H1 (cell line): ENCODE measurements around the gene GDPD1. TPM values are rescaled to one million over a fixed set of nuclear protein-coding genes. Genes with fewer than 3 reads are reported as not detected.

Experiments
- CTCF ChIA-PET: fragments of 300-600 bp; sonication (Branson Sonifier 250); formaldehyde crosslinking; loops from one replicate; lab custom pipeline; 2021; ENCODE audit not compliant: partially characterized antibody; lab: Charles Lee
- POLR2A ChIA-PET: fragments of 300-600 bp; sonication (Branson Sonifier 250); formaldehyde crosslinking; loops from one replicate; lab custom pipeline; 2021; ENCODE audit warnings: inconsistent platforms; ENCODE audit not compliant: partially characterized antibody; lab: Charles Lee
- DNase-seq, 2 experiments: peaks; one replicate each; pipeline versions ENCODE4 v3.0.0 to v3.0.0-alpha.2; 2010 to 2022; ENCODE audit warnings: low spot score in 2 of 2, low read depth in 1 of 2, mixed read lengths in 1 of 2
- FAIRE-seq: peaks from 2 replicates; lab custom pipeline; 2011; peaks lifted over from hg19 to GRCh38; lab: Jason Lieb, UNC
- H2AFZ ChIP-seq: 2 replicates; pipeline ENCODE4 v1.8.1; 2012; ENCODE audit warnings: low read length, inconsistent platforms
- H2AK5ac ChIP-seq: 2 replicates; pipeline ENCODE4 v1.6.1; 2013; ENCODE audit warnings: low read depth, low read length
- H2BK120ac ChIP-seq: replicated peaks from 2 replicates; pipeline ENCODE3; 2013; ENCODE audit warnings: low read depth, low read length, inconsistent platforms
- H2BK12ac ChIP-seq: 2 replicates; pipeline ENCODE4 v1.6.1; 2013; ENCODE audit warnings: low read depth, low read length
- H2BK15ac ChIP-seq: 2 replicates; pipeline ENCODE4 v1.6.1; 2013; ENCODE audit warnings: low read length
- H2BK20ac ChIP-seq: 2 replicates; pipeline ENCODE4 v1.6.1; 2013; ENCODE audit warnings: low read length
- H2BK5ac ChIP-seq: 2 replicates; pipeline ENCODE4 v1.6.1; 2013; ENCODE audit warnings: low read depth, low read length
- H3K14ac ChIP-seq: 2 replicates; pipeline ENCODE4 v1.6.1; 2013; ENCODE audit warnings: inconsistent platforms; ENCODE audit not compliant: insufficient read length
- H3K18ac ChIP-seq: 2 replicates; pipeline ENCODE4 v1.6.1; 2013; ENCODE audit warnings: low read length; ENCODE audit errors: extremely low read depth
- H3K23ac ChIP-seq: 2 replicates; pipeline ENCODE4 v1.6.1; 2013; ENCODE audit warnings: inconsistent platforms; ENCODE audit not compliant: insufficient read length
- H3K23me2 ChIP-seq: 2 replicates; pipeline ENCODE4 v1.6.1; 2013; ENCODE audit warnings: low read depth, low read length
- H3K27ac ChIP-seq: 2 replicates; pipeline ENCODE4 v1.6.1; 2011; ENCODE audit warnings: low read depth, low read length, inconsistent platforms
- H3K27me3 ChIP-seq, 4 experiments: replicated peaks in 1 of 4; 1 replicate in 1 of 4; 2 replicates in 3 of 4; pipeline versions ENCODE4 v1.6.1 to v1.8.1; 2011 to 2013; ENCODE audit warnings: low read length in 3 of 4, mild to moderate bottlenecking in 3 of 4, inconsistent platforms in 2 of 4, mixed read lengths in 2 of 4, moderate library complexity in 1 of 4; ENCODE audit not compliant: control insufficient read depth in 3 of 4, insufficient read depth in 3 of 4; ENCODE audit errors: extremely low read depth in 1 of 4
- H3K36me3 ChIP-seq, 4 experiments: 2 replicates each; pipeline versions ENCODE4 v1.6.1 to v1.8.1; 2011 to 2013; ENCODE audit warnings: mild to moderate bottlenecking in 4 of 4, low read length in 3 of 4, moderate library complexity in 2 of 4, control low read depth in 1 of 4, inconsistent platforms in 1 of 4; ENCODE audit not compliant: insufficient read depth in 4 of 4, control insufficient read depth in 2 of 4
- H3K4ac ChIP-seq: replicated peaks from 2 replicates; pipeline ENCODE3; 2013; ENCODE audit warnings: low read length, low read depth, mixed read lengths, inconsistent platforms; ENCODE audit not compliant: insufficient read length
- H3K4me1 ChIP-seq, 4 experiments: replicated peaks in 1 of 4; 1 replicate in 1 of 4; 2 replicates in 3 of 4; pipeline versions ENCODE4 v1.6.1 to v1.8.1; 2011 to 2013; ENCODE audit warnings: low read length in 3 of 4, inconsistent platforms in 2 of 4, mixed read lengths in 1 of 4; ENCODE audit not compliant: insufficient read depth in 4 of 4, control insufficient read depth in 3 of 4
- H3K4me2 ChIP-seq, 2 experiments: 2 replicates each; pipeline versions ENCODE4 v1.6.1 to v1.8.1; 2011 to 2013; ENCODE audit warnings: low read depth in 2 of 2, low read length in 2 of 2, control low read depth in 1 of 2, inconsistent platforms in 1 of 2, mild to moderate bottlenecking in 1 of 2; ENCODE audit not compliant: insufficient read depth in 1 of 2
- H3K4me3 ChIP-seq, 4 experiments: fragments of 200-600, 300-600 bp in 1 of 4; sonication (generic), shearing (Covaris generic), sonication (Bioruptor Twin) in 1 of 4; 2 replicates each; pipeline versions ENCODE4 v1.5.1 to v1.8.1; 2011 to 2016; ENCODE audit warnings: low read length in 4 of 4, low read depth in 3 of 4, control low read depth in 2 of 4, inconsistent platforms in 2 of 4, mild to moderate bottlenecking in 2 of 4, mixed read lengths in 1 of 4, moderate library complexity in 1 of 4; ENCODE audit not compliant: insufficient read depth in 2 of 4; ENCODE audit errors: extremely low read depth in 1 of 4
- H3K56ac ChIP-seq: replicated peaks from 2 replicates; pipeline ENCODE3; 2013; ENCODE audit warnings: low read depth, mild to moderate bottlenecking, mixed read lengths, low read length, inconsistent platforms; ENCODE audit not compliant: insufficient read length
- H3K79me1 ChIP-seq: 2 replicates; pipeline ENCODE4 v1.6.1; 2013; ENCODE audit warnings: low read depth, low read length, control low read depth
- H3K79me2 ChIP-seq, 2 experiments: 2 replicates each; pipeline versions ENCODE4 v1.6.1 to v1.8.1; 2012 to 2013; ENCODE audit warnings: low read length in 2 of 2, mild to moderate bottlenecking in 2 of 2, inconsistent platforms in 1 of 2; ENCODE audit not compliant: insufficient read depth in 2 of 2, control insufficient read depth in 1 of 2
- H3K9ac ChIP-seq, 4 experiments: replicated peaks in 1 of 4; 1 replicate in 1 of 4; 2 replicates in 3 of 4; pipeline versions ENCODE4 v1.6.1 to v1.8.1; 2011 to 2013; ENCODE audit warnings: low read depth in 3 of 4, low read length in 3 of 4, control low read depth in 2 of 4, mild to moderate bottlenecking in 2 of 4, moderate library complexity in 2 of 4, inconsistent platforms in 1 of 4; ENCODE audit errors: extremely low read depth in 1 of 4
- H3K9me3 ChIP-seq, 2 experiments: 2 replicates each; pipeline versions ENCODE4 v1.6.1 to v1.8.1; 2012 to 2013; ENCODE audit warnings: mild to moderate bottlenecking in 2 of 2, moderate library complexity in 2 of 2, control low read depth in 1 of 2, inconsistent platforms in 1 of 2, low read depth in 1 of 2, low read length in 1 of 2, mixed read lengths in 1 of 2; ENCODE audit not compliant: insufficient read depth in 2 of 2
- H4K20me1 ChIP-seq, 2 experiments: replicated peaks in 1 of 2; 2 replicates each; pipeline versions ENCODE3 to v1.8.1; 2011 to 2013; ENCODE audit warnings: inconsistent platforms in 2 of 2, low read length in 2 of 2, mild to moderate bottlenecking in 1 of 2; ENCODE audit not compliant: insufficient read depth in 2 of 2, control insufficient read depth in 1 of 2
- H4K5ac ChIP-seq: 2 replicates; pipeline ENCODE4 v1.6.1; 2013; ENCODE audit warnings: low read length, low read depth, mixed read lengths, inconsistent platforms; ENCODE audit not compliant: insufficient read length
- H4K8ac ChIP-seq: 2 replicates; pipeline ENCODE4 v1.8.0; 2013; ENCODE audit warnings: mild to moderate bottlenecking, moderate library complexity, low read length, inconsistent platforms; ENCODE audit not compliant: insufficient read depth; ENCODE audit errors: extremely low read depth
- H4K91ac ChIP-seq: replicated peaks from 2 replicates; pipeline ENCODE3; 2013; ENCODE audit warnings: low read length, mixed read lengths, inconsistent platforms; ENCODE audit not compliant: insufficient read length
- BRCA1 ChIP-seq: IDR thresholded peaks from 2 replicates; pipeline ENCODE4 v1.6.1; 2012; ENCODE audit warnings: low read depth, low read length, improper control_type of control experiment
- WGBS, 2 experiments: shearing (Covaris generic) in 1 of 2; methylation state at CpG; one replicate each; pipeline versions ENCODE4 v1.1.6 to v1.1.7; 2013 to 2015; ENCODE audit warnings: low lambda C conversion rate in 2 of 2, mixed read lengths in 2 of 2, inconsistent platforms in 1 of 2, low coverage in 1 of 2, missing lambda C conversion rate in 1 of 2; ENCODE audit not compliant: insufficient replicate concordance in 2 of 2, insufficient coverage in 1 of 2, insufficient read length in 1 of 2; ENCODE audit errors: extremely low coverage in 1 of 2, missing lambda C conversion rate in 1 of 2; 5-methylcytosine and 5-hydroxymethylcytosine counted together
- polyA plus RNA-seq, 7 experiments: library from polyadenylated mRNA; depleted of rRNA in 3 of 7; stranded (reverse) in 5 of 7; unstranded in 2 of 7; fragments of >200 nt in 5 of 7; fragments of 200-250 nt in 2 of 7; gene quantifications; 1 replicate in 5 of 7; 2 replicates in 1 of 7; 4 replicates in 1 of 7; pipeline versions ENCODE4 v1.2.1 to v1.2.3, GENCODE V29; 2011 to 2013; ENCODE audit warnings: missing spikeins in 2 of 7, mixed read lengths in 2 of 7
- total RNA-seq: library from RNA; stranded (reverse); fragmentation: NEBNext Ultra II Directional; extraction: Animal tissue kit (Norgen Biotek cat#: 25700); gene quantifications from 2 replicates; pipeline ENCODE4 v1.2.1, GENCODE V29; 2021

GDPD1 gene
- total and polyA plus RNA-seq, 2 of the 8 experiments (the other 6 are each of a cell fraction or from before 2014, with no cell fraction given) = 3.2 to 7.7 TPM

GRCh38 chr17:59202320-59202719 is 18.0 kb upstream of the GDPD1 start:
- DNase-seq = no peak
- H3K79me1 ChIP-seq = no peaks in the 10 kb centered on the region
- H3K27ac ChIP-seq = no peak overlapping the region
- H4K5ac ChIP-seq = no peak overlapping the region
- no peak overlapping the region for H2BK120ac ChIP-seq
- H3K36me3 ChIP-seq = peaks cover 9 to 43% (median 36%) of the 10 kb centered on the region in 4 experiments
- peaks cover 0 to 2% of the 10 kb centered on the region in 2 experiments for H4K20me1 ChIP-seq
- no peaks in the 10 kb centered on the region for H3K23me2 ChIP-seq
- FAIRE-seq = no peak
- POLR2A ChIA-PET = interaction anchor here (1.5 kb wide), 1 partner anchor 9 kb away, joined by 3 read pairs; no protein-coding TSS in a partner anchor
- no peak overlapping the region for H3K4ac ChIP-seq
- H3K27me3 ChIP-seq = no peaks in the 10 kb centered on the region
- H3K4me3 ChIP-seq = no peak overlapping the region
- H3K79me2 ChIP-seq = no peaks in the 10 kb centered on the region
- H3K4me2 ChIP-seq = no peak overlapping the region
- H4K91ac ChIP-seq = no peak overlapping the region
- H2BK5ac ChIP-seq = no peak overlapping the region
- no peak overlapping the region for H2BK20ac ChIP-seq
- H3K4me1 ChIP-seq = no peaks in the 10 kb centered on the region
- no peak overlapping the region for H3K9ac ChIP-seq
- no peak overlapping the region for H2AFZ ChIP-seq
- no peak overlapping the region for H3K18ac ChIP-seq
- no peak overlapping the region for H4K8ac ChIP-seq
- no peak overlapping the region for H3K23ac ChIP-seq
- no peak overlapping the region for H3K14ac ChIP-seq
- no peak overlapping the region for H2AK5ac ChIP-seq
- H3K9me3 ChIP-seq = no peaks in the 10 kb centered on the region
- H3K56ac ChIP-seq = no peak overlapping the region
- CTCF ChIA-PET = interaction anchor here (1.1 kb wide), 1 partner anchor 25 kb away, joined by 4 read pairs; no protein-coding TSS in a partner anchor
- no peak for TF ChIP-seq BRCA1
- no peak overlapping the region for H2BK12ac ChIP-seq
- 81% methylated on average over 1 of the region's 1 CpG; no CpG with 5 or more reads in 1 of the 2 experiments for WGBS, 2 experiments
- no peak overlapping the region for H2BK15ac ChIP-seq
